CD4-positive, alpha-beta T cell (primary cell): ENCODE measurements around the gene ALKBH6. TPM values are rescaled to one million over a fixed set of nuclear protein-coding genes. Genes with fewer than 3 reads are reported as not detected.

Source experiments
- ATAC-seq: fragments of 200-7000 bp; cut with Tn5 transposase; one replicate; pipeline ENCODE4 v1.10.0; 2022; ENCODE audit warnings: mild to moderate bottlenecking; ENCODE audit not compliant: poor library complexity
- CTCF ChIA-PET: fragments of 350-600 bp; sonication (Branson Sonifier 250); formaldehyde crosslinking; loops from one replicate; lab custom pipeline; 2021; ENCODE audit warnings: antibody characterized with exemption, inconsistent platforms; lab: Charles Lee
- POLR2A ChIA-PET: fragments of 350-600 bp; sonication (Branson Sonifier 250); formaldehyde crosslinking; loops from one replicate; lab custom pipeline; 2021; ENCODE audit warnings: antibody characterized with exemption, inconsistent platforms; lab: Charles Lee
- DNase-seq, 14 experiments: peaks; one replicate each; pipeline ENCODE4 v3.0.0-alpha.2; 2013 to 2020; ENCODE audit warnings: mixed read lengths in 2 of 14
- H3K27ac ChIP-seq, 2 donors: one replicate each; pipeline versions ENCODE4 v1.5.1 to v1.7.0; 2013; ENCODE audit warnings: low read length in 2 of 2, low read depth in 1 of 2, mild to moderate bottlenecking in 1 of 2
- H3K27me3 ChIP-seq, 2 experiments: 1 replicate in 1 of 2; 2 replicates in 1 of 2; pipeline versions ENCODE4 v1.6.1 to v1.7.0; 2013; ENCODE audit warnings: low read length in 2 of 2, control low read depth in 1 of 2, mild to moderate bottlenecking in 1 of 2, moderate library complexity in 1 of 2; ENCODE audit not compliant: insufficient read depth in 2 of 2, control insufficient read depth in 1 of 2
- H3K36me3 ChIP-seq: one replicate; pipeline ENCODE4 v1.6.1; 2013; ENCODE audit warnings: low read length, control low read depth; ENCODE audit not compliant: insufficient read depth
- H3K4me1 ChIP-seq: one replicate; pipeline ENCODE4 v1.6.1; 2013; ENCODE audit warnings: low read length, control low read depth; ENCODE audit not compliant: insufficient read depth
- H3K4me3 ChIP-seq: one replicate; pipeline ENCODE4 v1.5.1; 2013; ENCODE audit warnings: mild to moderate bottlenecking, low read length, moderate library complexity
- H3K9me3 ChIP-seq, 2 experiments: 1 replicate in 1 of 2; 2 replicates in 1 of 2; pipeline versions ENCODE4 v1.6.1 to v1.7.0; 2013; ENCODE audit warnings: low read length in 2 of 2, mild to moderate bottlenecking in 2 of 2, control low read depth in 1 of 2, moderate library complexity in 1 of 2; ENCODE audit not compliant: control insufficient read depth in 1 of 2, insufficient read depth in 1 of 2
- H3K27ac Mint-ChIP-seq: one replicate; pipeline ENCODE4 v1.8.0; 2020; ENCODE audit warnings: mixed read lengths
- H3K27me3 Mint-ChIP-seq: one replicate; pipeline ENCODE4 v1.8.0; 2021; ENCODE audit warnings: mixed read lengths
- H3K36me3 Mint-ChIP-seq: one replicate; pipeline ENCODE4 v1.8.0; 2021; ENCODE audit warnings: low read depth, mixed read lengths
- H3K4me1 Mint-ChIP-seq: one replicate; pipeline ENCODE4 v1.8.0; 2021; ENCODE audit warnings: low read depth, mixed read lengths
- H3K4me3 Mint-ChIP-seq: one replicate; pipeline ENCODE4 v1.8.0; 2020; ENCODE audit warnings: mild to moderate bottlenecking, mixed read lengths
- H3K9me3 Mint-ChIP-seq: one replicate; pipeline ENCODE4 v1.8.0; 2020; ENCODE audit warnings: mixed read lengths
- CTCF ChIP-seq: fragments of 200-600 bp; IDR thresholded peaks from one replicate; pipeline ENCODE4 v1.8.0; 2022; ENCODE audit warnings: antibody characterized with exemption, mild to moderate bottlenecking
- intact Hi-C, 2 experiments: fragments of 100-400 bp; cut with DNase I in 1 of 2; cut with micrococcal nuclease in 1 of 2; formaldehyde crosslinking; loops; one replicate each; pipeline versions ENCODE4 v1.15.1 to v1.9.0; 2023 to 2025; cut with DNase I, micrococcal nuclease
- polyA plus RNA-seq, 2 donors: library from polyadenylated mRNA; unstranded; fragments of 120-200 nt; gene quantifications; one replicate each; pipeline ENCODE4 v1.2.1, GENCODE V29; 2013
- total RNA-seq, 174 experiments: library from RNA in 2 of 174; stranded (reverse) in 2 of 174; gene quantifications; one replicate each; pipeline ENCODE4 v1.2.3 and lab custom pipeline; 2021 to 2026

Gene ALKBH6
- total RNA-seq: 10 to 100 TPM; 38.1 to 41.8 TPM
- polyA plus RNA-seq (2013, experiment 1 of 2): 23.7 TPM
- 28.4 TPM for polyA plus RNA-seq (2013, experiment 2 of 2)
- 0.40 to 13.2 (median 5.8) reads per million in 172 experiments for total RNA-seq (lab: John Stamatoyannopoulos, UW)

DNA sequence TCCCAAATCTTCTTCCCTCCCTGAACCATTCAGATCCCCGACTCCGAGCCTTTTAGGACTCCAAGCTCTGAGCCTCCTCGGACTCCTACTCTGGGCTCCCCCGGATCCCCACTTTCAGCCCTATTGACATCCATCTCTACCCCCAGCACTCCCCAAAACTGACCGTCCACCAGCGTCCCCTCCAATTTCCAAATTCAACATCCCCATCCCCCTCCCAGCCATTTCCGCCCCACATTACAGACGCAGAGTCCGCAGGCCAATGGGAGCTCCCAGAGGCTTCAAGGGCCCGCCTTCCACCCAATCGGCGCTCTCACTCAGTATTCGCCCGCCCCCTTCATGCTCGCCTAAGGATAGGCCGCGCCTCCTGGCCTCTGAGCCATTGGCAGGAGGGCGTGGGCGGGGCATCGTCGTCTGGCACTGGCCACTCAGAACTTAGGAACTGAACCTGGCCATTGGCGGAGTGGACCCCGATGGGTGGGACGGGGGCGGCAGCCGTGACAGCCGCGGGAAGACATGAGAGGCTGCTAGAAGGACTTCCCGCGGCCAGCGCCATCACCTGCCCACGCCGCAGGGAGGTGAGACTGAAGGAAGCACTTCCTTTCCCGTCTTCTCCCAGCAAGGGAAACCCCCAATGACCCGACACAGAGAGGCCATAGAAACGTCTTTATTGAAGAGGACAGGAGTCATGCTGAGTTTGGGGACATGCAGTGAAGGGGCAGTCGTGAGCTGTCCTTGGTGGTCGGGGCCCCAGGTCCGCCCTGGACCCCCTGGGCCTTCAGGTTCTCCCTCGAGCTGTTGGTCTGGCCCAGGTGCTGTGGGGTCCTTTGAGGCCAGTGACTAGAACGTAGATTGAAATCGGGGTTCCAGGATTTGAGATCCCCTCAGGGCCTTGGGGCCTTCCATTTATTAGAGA, at the start of gene ALKBH6:
Gene ALKBH6, minus strand, starts transcription at position 202 of the 913 bp plus-strand sequence. CDS start 816 bp downstream, outside the sequence.
- peaks cover 32% of the 10 kb centered on the region for H3K4me1 ChIP-seq
- peak; percentile 98 for ATAC-seq
- no peak for TF ChIP-seq CTCF
- intact Hi-C loops: loop anchor here (1.0 to 5.0 kb wide), 4 partner anchors 19 to 101 kb away; partner anchors contain the start of genes THAP8 (in 2 of the 2), WDR62 (in 2 of the 2), POLR2I (in 1 of the 2) and SDHAF1 (in 1 of the 2)
- H3K9me3 ChIP-seq: no peaks in the 10 kb centered on the region
- POLR2A ChIA-PET: interaction anchor here (0.6 to 1.8 kb wide), 15 partner anchors 17 to 366 kb away, joined by 3 to 17 read pairs (median 4); partner anchors contain the start of genes COX6B1, POLR2I, PSENEN and SDHAF1
- Mint-ChIP-seq H3K36me3 (peaks cover 7% of the 10 kb centered on the region), H3K27me3 (no peaks in the 10 kb centered on the region), H3K9me3 (no peaks in the 10 kb centered on the region), H3K27ac (peak within 1 kb of the TSS; percentile 94), H3K4me1 (peaks cover 47% of the 10 kb centered on the region), H3K4me3 (peak within 1 kb of the TSS; percentile 99)
- H3K4me3 ChIP-seq: peak within 1 kb of the TSS; percentile 88
- peak; percentile 97 to 100 (median 99) for DNase-seq
- CTCF ChIA-PET: interaction anchor here (0.7 to 1.5 kb wide), 5 partner anchors 20 to 114 kb away, joined by 3 to 7 read pairs (median 3); no protein-coding TSS in a partner anchor
- H3K36me3 ChIP-seq: no peaks in the 10 kb centered on the region
- no peaks in the 10 kb centered on the region for H3K27me3 ChIP-seq
- H3K27ac ChIP-seq: peak within 1 kb of the TSS; percentile 75 to 89

GRCh38 chr19:36061367-36061766, 47.4 kb upstream of the ALKBH6 start:
- intact Hi-C loops: loop anchor here in 1 of 2 experiments (2.0 kb wide), 1 partner anchor 111 kb away; no protein-coding TSS in a partner anchor
- CTCF ChIA-PET: no interaction called here
- no peak for DNase-seq
- no peaks in the 10 kb centered on the region for H3K4me1 ChIP-seq
- Mint-ChIP-seq H3K27me3 (no peaks in the 10 kb centered on the region), H3K9me3 (no peaks in the 10 kb centered on the region), H3K4me3 (no peak overlapping the region), H3K36me3 (no peaks in the 10 kb centered on the region), H3K27ac (no peak overlapping the region), H3K4me1 (peaks cover 1% of the 10 kb centered on the region)
- no peak for ATAC-seq
- H3K4me3 ChIP-seq: no peak overlapping the region
- no peaks in the 10 kb centered on the region for H3K27me3 ChIP-seq
- POLR2A ChIA-PET: no interaction called here
- TF ChIP-seq CTCF: no peak
- no peaks in the 10 kb centered on the region for H3K36me3 ChIP-seq
- H3K9me3 ChIP-seq: no peaks in the 10 kb centered on the region
- no peak overlapping the region for H3K27ac ChIP-seq

DNA sequence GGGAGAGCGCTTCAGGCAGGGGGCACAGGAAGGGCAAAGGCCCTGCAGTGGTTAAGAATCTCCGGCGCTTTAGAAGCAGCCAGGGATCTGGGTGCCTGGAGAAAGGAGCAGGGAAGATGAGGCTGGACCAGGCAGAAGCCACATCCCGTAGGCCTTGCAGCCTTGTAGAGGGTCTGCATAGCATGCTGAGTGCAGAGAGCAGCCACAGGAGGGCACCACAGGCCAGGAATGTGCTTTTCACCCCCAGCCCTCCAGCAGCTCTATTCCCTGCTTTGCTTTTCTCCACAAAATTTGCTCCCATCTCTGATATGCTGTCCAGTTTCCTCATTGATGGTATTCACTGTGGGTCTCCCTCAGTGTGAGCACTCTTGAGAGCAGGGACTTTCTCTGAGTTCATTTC, 46.4 kb upstream of the ALKBH6 start:
- Mint-ChIP-seq H3K36me3 (no peaks in the 10 kb centered on the region), H3K4me1 (peaks cover 7% of the 10 kb centered on the region), H3K27ac (no peak overlapping the region), H3K4me3 (no peak overlapping the region), H3K27me3 (no peaks in the 10 kb centered on the region), H3K9me3 (no peaks in the 10 kb centered on the region)
- Histone ChIP-seq H3K27ac (no peak overlapping the region), H3K4me1 (peaks cover 4% of the 10 kb centered on the region), H3K36me3 (no peaks in the 10 kb centered on the region), H3K27me3 (no peaks in the 10 kb centered on the region), H3K9me3 (no peaks in the 10 kb centered on the region), H3K4me3 (no peak overlapping the region)
- ChIA-PET POLR2A (no interaction called here), CTCF (no interaction called here)
- ATAC-seq (no peak), DNase-seq (peak in 5 of 14 experiments; percentile 10 to 48 (median 23))
- no peak for TF ChIP-seq CTCF
- intact Hi-C loops: loop anchor here in 1 of 2 experiments (2.0 kb wide), 1 partner anchor 112 kb away; no protein-coding TSS in a partner anchor
